GM23338 (cell line): ENCODE measurements around the gene NDUFB4. TPM values are rescaled to one million over a fixed set of nuclear protein-coding genes. Genes with fewer than 3 reads are reported as not detected.

Source experiments
- ATAC-seq: fragments of 200-7000 bp; cut with Tn5 transposase; 3 replicates; pipeline ENCODE4 v1.9.1; 2020
- DNase-seq: peaks from one replicate; pipeline ENCODE4 v3.0.0-alpha.2; 2015; ENCODE audit warnings: low spot score
- H2AFZ ChIP-seq: fragments of 200-600 bp; sonication (generic); 2 replicates; pipeline ENCODE4 v1.8.0; 2016; ENCODE audit warnings: antibody characterized with exemption, mild to moderate bottlenecking, moderate library complexity
- H3F3A ChIP-seq: fragments of 200-600 bp; sonication (generic); replicated peaks from 2 replicates; pipeline ENCODE4 v1.8.0; 2017; ENCODE audit warnings: antibody characterized with exemption, mixed run types, low read depth
- H3K27ac ChIP-seq: fragments of 200-600 bp; sonication (generic); 2 replicates; pipeline ENCODE4 v1.6.1; 2016; ENCODE audit warnings: low read depth
- H3K27me3 ChIP-seq: fragments of 200-600 bp; sonication (generic); 2 replicates; pipeline ENCODE4 v1.8.0; 2016; ENCODE audit warnings: mild to moderate bottlenecking, mixed run types, moderate library complexity; ENCODE audit not compliant: insufficient read depth
- H3K36me3 ChIP-seq: fragments of 200-600 bp; sonication (generic); 2 replicates; pipeline ENCODE4 v1.8.0; 2016; ENCODE audit warnings: mild to moderate bottlenecking; ENCODE audit not compliant: insufficient read depth
- H3K4me1 ChIP-seq: fragments of 200-600 bp; sonication (generic); 2 replicates; pipeline ENCODE4 v1.8.0; 2016; ENCODE audit warnings: mild to moderate bottlenecking, moderate library complexity; ENCODE audit not compliant: insufficient read depth
- H3K4me2 ChIP-seq: fragments of 200-600 bp; sonication (generic); 2 replicates; pipeline ENCODE4 v1.7.1; 2017; ENCODE audit warnings: mixed run types
- H3K4me3 ChIP-seq: fragments of 200-600 bp; sonication (generic); 2 replicates; pipeline ENCODE4 v1.6.1; 2016; ENCODE audit warnings: mixed run types
- H3K79me2 ChIP-seq: fragments of 200-600 bp; sonication (generic); replicated peaks from 2 replicates; pipeline ENCODE4 v1.8.0; 2017; ENCODE audit warnings: mild to moderate bottlenecking; ENCODE audit not compliant: insufficient read depth
- H3K9me2 ChIP-seq: fragments of 200-600 bp; sonication (generic); 2 replicates; pipeline ENCODE4 v1.8.0; 2017; ENCODE audit not compliant: insufficient read depth
- H4K20me1 ChIP-seq: fragments of 200-600 bp; sonication (generic); replicated peaks from 2 replicates; pipeline ENCODE4 v1.8.0; 2017; ENCODE audit warnings: mild to moderate bottlenecking; ENCODE audit not compliant: insufficient read depth
- H3K27ac Mint-ChIP-seq: 2 replicates; pipeline ENCODE4 v1.8.0; 2020; ENCODE audit warnings: inconsistent platforms, mild to moderate bottlenecking, moderate library complexity, mixed read lengths
- H3K27me3 Mint-ChIP-seq: 3 replicates; pipeline ENCODE4 v1.8.0; 2022; ENCODE audit warnings: low read depth, mild to moderate bottlenecking, moderate library complexity, mixed read lengths, inconsistent platforms; ENCODE audit not compliant: insufficient read depth, poor library complexity
- H3K36me3 Mint-ChIP-seq: 3 replicates; pipeline ENCODE4 v1.8.0; 2021; ENCODE audit warnings: low read depth, mild to moderate bottlenecking, inconsistent platforms, moderate library complexity, mixed read lengths
- H3K4me1 Mint-ChIP-seq: 3 replicates; pipeline ENCODE4 v1.8.0; 2020; ENCODE audit warnings: mild to moderate bottlenecking, inconsistent platforms, mixed read lengths
- H3K4me3 Mint-ChIP-seq: 3 replicates; pipeline ENCODE4 v1.8.0; 2021; ENCODE audit warnings: moderate library complexity, mild to moderate bottlenecking, inconsistent platforms, mixed read lengths
- H3K9me3 Mint-ChIP-seq: 3 replicates; pipeline ENCODE4 v1.8.0; 2020; ENCODE audit warnings: moderate library complexity, mild to moderate bottlenecking, inconsistent platforms, mixed read lengths
- CREB1 ChIP-seq: fragments of 250-450 bp; sonication (Bioruptor Pico); IDR thresholded peaks from 2 replicates; pipeline ENCODE4 v1.5.0; 2020; ENCODE audit warnings: low read depth, mild to moderate bottlenecking, moderate library complexity
- CTCF ChIP-seq, 2 experiments: fragments of 200-600 bp in 1 of 2; sonication (generic) in 1 of 2; conservative IDR thresholded peaks; 2 replicates each; pipeline versions ENCODE4 v1.5.1 to v1.6.1; 2016 to 2017; ENCODE audit warnings: antibody characterized with exemption in 2 of 2, low read depth in 2 of 2, mild to moderate bottlenecking in 2 of 2, moderate library complexity in 1 of 2
- EZH2 ChIP-seq: fragments of 200-600 bp; sonication (generic); IDR thresholded peaks from one replicate; pipeline ENCODE4 v1.8.0; 2017; ENCODE audit warnings: antibody characterized with exemption, mild to moderate bottlenecking, low read depth; ENCODE audit not compliant: unreplicated experiment
- EZH2phosphoT487 ChIP-seq: fragments of 200-600 bp; sonication (generic); IDR thresholded peaks from one replicate; pipeline ENCODE4 v1.8.1; 2018; ENCODE audit warnings: antibody characterized with exemption; ENCODE audit not compliant: unreplicated experiment
- JUNB ChIP-seq: IDR thresholded peaks from one replicate; pipeline ENCODE4 v1.6.1; 2016; ENCODE audit warnings: antibody characterized with exemption; ENCODE audit not compliant: unreplicated experiment
- NANOG ChIP-seq: IDR thresholded peaks from 2 replicates; pipeline ENCODE4 v1.6.1; 2016; ENCODE audit warnings: antibody characterized with exemption, borderline replicate concordance
- POLR2AphosphoS5 ChIP-seq: IDR thresholded peaks from 2 replicates; pipeline ENCODE4 v1.6.1; 2016; ENCODE audit warnings: antibody characterized with exemption, low read depth
- REST ChIP-seq: IDR thresholded peaks from one replicate; pipeline ENCODE4 v1.6.1; 2018; ENCODE audit warnings: antibody characterized with exemption; ENCODE audit not compliant: unreplicated experiment
- STAT1 ChIP-seq: IDR thresholded peaks from one replicate; pipeline ENCODE4 v1.6.1; 2016; ENCODE audit warnings: antibody characterized with exemption; ENCODE audit not compliant: unreplicated experiment
- ZNF114 ChIP-seq: fragments of 250-450 bp; sonication (Bioruptor Pico); IDR thresholded peaks from 2 replicates; pipeline ENCODE4 v1.5.0; 2020; ENCODE audit warnings: mild to moderate bottlenecking, moderate library complexity
- ZNF462 ChIP-seq: fragments of 250-450 bp; sonication (Bioruptor Pico); IDR thresholded peaks from 2 replicates; pipeline ENCODE4 v1.5.0; 2020; ENCODE audit warnings: mild to moderate bottlenecking, moderate library complexity
- polyA plus RNA-seq: library from polyadenylated mRNA; unstranded; fragments of >200 nt; fragmentation: Nextera tagmentation; extraction: Ambion mirVana; gene quantifications from 2 replicates; pipeline ENCODE4 v1.2.1, GENCODE V29; 2016
- total RNA-seq: library from RNA; depleted of rRNA; stranded (reverse); fragments of >200 nt; shearing (Covaris generic); gene quantifications from 2 replicates; pipeline ENCODE4 v1.2.3, GENCODE V29; 2014
- TF ChIP-seq, protein P1 (sequence below): IDR thresholded peaks from 2 replicates; pipeline ENCODE4 v1.6.1; 2016; ENCODE audit warnings: antibody characterized with exemption

NDUFB4 gene
- total and polyA plus RNA-seq, 2 experiments from 2014 or later: 199 to 716 TPM

DNA sequence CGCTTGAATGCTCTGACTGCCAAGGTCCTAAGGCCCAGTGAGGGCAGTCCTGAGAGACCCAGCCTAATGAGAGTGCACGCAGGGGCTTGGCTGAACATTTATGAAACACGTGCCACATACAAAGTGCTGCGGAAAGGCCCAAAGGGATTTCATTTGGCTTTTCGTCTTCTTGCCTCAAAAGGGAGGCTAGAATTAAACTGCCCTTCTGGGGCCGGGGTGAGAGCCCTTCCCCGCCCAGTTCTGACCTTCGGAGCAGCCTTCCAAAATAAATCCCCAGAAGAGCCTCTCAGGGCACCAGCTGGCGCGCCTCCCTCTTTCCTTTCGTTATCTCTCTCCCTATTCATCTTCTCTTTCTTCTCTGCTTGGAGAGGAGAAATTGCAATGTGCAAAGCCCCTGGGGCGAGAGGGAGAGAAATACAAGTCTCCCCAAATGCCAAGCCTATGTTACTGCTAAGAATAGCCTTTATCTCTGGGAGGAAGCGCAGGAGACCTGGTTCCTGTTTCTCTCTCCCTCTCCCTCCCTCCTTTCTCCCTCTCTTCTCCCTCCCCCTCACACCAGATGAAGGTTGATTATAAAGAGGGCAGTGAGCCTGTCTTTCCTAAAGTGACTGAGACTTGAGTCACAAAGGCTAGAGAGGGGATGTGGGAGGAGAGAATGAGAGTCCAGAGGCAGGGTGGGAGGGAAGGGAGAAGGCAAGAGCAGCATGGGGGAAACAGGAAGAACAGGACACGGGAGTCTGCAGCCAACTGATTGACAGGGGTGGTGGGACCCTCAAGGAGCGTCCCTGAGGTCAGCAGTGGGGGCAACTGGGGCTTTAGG, 36.7 kb upstream of the NDUFB4 start:
- no peaks in the 10 kb centered on the region for H3K9me3 Mint-ChIP-seq

More for the DNA sequence above, 36.7 kb upstream of the NDUFB4 start:
- H3K27ac Mint-ChIP-seq: peak overlapping the region; percentile 89
- Histone ChIP-seq H3K4me1 (peaks cover 12% of the 10 kb centered on the region), H3K27ac (peak overlapping the region; percentile 23), H4K20me1 (no peaks in the 10 kb centered on the region), H3K27me3 (peaks cover 11% of the 10 kb centered on the region), H3K4me3 (peak overlapping the region; percentile 57), H3F3A (0 out of 2 replicates have a peak, but pooled peaks cover 6% of the 10 kb centered on the region), H3K36me3 (no peaks in the 10 kb centered on the region), H3K9me2 (no peaks in the 10 kb centered on the region), H3K79me2 (no peaks in the 10 kb centered on the region), H3K4me2 (peak overlapping the region; percentile 83), H2AFZ (peak overlapping the region; percentile 77)
- DNase-seq: peak; percentile 80
- peaks cover 5% of the 10 kb centered on the region for H3K27me3 Mint-ChIP-seq
- H3K4me1 Mint-ChIP-seq: peaks cover 26% of the 10 kb centered on the region
- ATAC-seq: peak; percentile 49
- TF ChIP-seq EZH2 (no peak), ZNF114 (CRISPR knock-in tag) (no peak), STAT1 (no peak), POLR2AphosphoS5 (0 out of 2 replicates have a peak, but pooled peaks have one; percentile 21), CTCF (conservative IDR thresholded peaks at IDR 0.05; ENCODE audit: low read depth in 2 of 2) (no peak; a peak in 1 of 4 replicates), CREB1 (CRISPR knock-in tag) (no peak), REST (no peak), EZH2phosphoT487 (no peak), ZNF462 (CRISPR knock-in tag) (no peak), JUNB (no peak), NANOG (no peak)
- TF ChIP-seq, protein P1, sequence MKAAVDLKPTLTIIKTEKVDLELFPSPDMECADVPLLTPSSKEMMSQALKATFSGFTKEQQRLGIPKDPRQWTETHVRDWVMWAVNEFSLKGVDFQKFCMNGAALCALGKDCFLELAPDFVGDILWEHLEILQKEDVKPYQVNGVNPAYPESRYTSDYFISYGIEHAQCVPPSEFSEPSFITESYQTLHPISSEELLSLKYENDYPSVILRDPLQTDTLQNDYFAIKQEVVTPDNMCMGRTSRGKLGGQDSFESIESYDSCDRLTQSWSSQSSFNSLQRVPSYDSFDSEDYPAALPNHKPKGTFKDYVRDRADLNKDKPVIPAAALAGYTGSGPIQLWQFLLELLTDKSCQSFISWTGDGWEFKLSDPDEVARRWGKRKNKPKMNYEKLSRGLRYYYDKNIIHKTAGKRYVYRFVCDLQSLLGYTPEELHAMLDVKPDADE: 0 out of 2 replicates have a peak, but pooled peaks have one; percentile 37
- H3K36me3 Mint-ChIP-seq: no peaks in the 10 kb centered on the region
- peak overlapping the region; percentile 86 for H3K4me3 Mint-ChIP-seq
